Activated CD4-positive, alpha-beta T cell treated with anti-CD3 and anti-CD28 coated beads, Interleukin-2, Interleukin-4, amounts not matched to agents 100 ng/mL and 50 ng/mL, durations not matched to agents 16 hours and 8 hours (primary cell): ENCODE measurements around the gene CHDH.

ENCODE experiments used
- DNase-seq: peaks from one replicate; pipeline ENCODE4 v3.0.0-alpha.2; 2020; ENCODE audit warnings: low spot score

Gene CHDH

DNA sequence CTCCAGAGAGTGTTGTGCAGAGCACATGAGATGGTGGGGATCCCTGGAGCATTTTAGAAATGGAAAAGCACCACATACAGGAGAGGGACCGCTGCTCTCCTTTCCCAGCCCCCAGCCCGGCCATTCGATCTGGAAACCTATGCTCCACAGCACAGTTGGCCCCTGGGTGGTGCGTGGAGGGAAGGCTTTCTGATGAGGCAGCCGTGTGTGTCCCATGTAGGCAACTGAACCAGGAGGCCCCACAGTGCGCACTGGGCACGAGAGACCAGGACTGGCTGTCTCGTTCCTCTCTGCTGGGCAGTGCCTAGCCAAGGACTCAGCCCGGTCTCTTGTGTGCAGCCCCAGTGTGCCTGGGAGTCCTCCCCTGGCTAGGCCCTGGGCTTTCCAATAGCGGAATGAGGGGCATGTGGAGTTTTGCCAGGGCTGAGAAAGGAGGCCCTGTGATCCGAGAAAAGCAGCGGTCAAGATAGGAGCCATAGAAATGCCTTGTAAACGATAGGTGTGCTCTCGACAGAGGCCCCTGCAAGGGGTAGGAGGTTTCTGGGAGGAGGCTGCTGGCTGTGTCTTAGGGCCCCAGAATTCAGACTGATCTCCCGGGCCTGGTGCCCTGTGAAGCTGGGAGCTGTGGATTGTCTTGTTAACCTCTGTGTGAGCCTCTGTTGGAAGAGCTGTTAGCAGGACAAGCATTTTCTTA lies 39.0 kb downstream of the CHDH start:
- no peak for DNase-seq

DNA sequence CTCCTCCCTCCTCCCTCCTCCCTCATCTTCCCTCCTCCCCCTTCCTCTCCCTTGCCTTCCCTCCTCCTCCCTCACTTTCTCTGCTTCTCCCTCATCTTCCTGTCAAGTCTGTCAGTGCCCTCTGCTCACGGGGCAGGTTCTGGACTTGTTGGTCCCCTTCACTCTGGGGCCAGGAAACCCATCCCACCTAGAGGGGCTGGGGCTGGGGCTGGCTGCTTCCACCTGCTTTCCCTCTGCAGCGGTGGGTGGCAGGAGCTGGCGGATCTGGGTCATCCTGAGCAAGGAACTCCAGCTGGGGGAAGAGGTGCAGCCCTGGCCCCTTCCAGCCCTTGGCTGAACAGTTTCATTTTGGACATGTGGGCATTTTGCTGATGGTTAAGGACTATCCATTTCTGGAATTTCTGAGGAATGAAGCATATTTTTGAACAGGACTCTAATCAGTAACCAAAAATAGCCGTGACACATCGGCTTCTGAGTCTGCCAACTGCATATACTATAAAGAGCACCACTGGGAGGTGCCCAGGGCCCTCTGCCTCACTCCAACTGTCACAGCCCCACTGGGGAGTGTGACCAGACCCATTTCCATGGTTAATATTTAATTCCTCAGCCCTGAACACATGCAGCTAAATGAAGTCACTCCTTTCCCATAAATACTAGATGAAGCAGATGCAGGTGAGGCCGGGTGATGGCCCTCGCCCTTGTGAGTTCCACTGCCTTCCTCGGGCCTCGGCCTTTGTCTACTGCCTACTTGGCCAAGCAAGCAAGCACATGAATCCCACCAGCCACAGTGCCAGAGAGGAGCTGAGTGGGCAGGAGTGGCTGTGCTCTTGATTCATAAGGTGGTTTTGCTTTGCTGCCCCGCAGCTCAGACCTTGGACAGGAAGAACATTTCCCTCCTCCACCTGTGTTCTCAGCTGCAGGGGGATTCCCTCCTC lies 39.8 kb downstream of the CHDH start:
- no peak for DNase-seq

DNA sequence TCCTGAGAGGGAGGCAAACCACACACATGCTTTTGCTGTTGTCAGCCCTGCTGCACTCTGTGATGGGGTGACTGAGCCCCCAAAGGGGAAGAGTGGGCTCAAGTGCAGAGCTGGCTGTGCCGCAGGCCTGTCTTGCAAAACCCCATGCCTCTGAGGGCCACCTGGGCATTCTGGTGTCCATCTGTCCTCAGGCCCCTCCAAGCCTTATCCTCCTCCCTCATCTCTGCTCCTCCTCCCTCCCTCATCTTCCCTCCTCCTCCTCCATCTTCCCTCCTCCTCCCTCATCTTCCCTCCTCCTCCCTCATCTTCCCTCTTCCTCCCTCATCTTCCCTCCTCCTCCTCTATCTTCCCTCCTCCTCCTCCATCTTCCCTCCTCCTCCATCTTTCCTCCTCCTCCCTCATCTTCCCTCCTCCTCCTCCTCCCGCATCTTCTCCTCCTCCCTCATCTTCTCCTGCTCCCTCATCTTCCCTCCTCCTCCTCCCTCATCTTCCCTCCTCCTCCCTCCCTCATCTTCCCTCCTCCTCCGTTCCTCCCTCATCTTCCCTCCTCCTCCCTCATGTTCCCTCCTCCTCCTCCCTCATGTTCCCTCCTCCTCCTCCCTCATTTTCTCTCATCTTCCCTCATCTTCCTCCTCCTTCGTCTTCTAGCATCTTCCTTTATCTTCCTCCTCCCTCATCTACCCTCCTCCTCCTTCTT lies 40.6 kb downstream of the CHDH start:
- no peak for DNase-seq

DNA sequence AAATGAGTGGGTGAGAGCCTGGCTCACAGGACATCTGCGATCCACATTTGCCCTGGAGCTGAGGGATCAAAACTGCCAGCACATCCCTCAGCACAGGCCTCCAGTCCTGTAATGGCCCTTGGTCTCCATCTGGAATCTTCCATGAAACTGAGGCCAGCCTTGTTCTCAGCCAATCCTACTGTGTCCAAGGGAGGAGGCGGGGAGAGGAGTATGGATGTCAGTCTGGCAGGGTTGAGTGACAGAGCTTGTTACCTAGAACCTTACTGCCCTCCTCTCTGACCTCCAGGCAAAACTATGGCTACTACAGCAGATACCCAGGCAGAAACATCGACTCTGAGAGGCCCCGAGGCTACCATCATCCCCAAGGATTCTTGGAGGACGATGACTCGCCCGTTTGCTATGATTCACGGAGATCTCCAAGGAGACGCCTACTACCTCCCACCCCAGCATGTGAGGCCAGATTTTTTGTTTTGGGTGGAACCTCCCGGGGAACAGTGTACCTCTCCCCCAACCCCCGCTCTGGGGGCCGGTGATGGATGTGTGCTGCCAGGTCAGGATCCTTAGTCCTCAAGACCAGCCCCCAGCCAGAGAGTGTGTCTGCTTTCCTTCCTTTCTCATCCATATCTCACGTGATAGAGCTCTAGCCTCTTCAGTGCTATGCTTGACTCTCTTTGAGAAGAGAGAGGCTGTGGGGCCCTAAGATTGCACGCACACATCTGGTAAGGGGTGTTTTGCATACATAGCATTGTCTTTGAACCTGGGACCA lies 41.3 kb downstream of the CHDH start:
- DNase-seq = no peak

DNA sequence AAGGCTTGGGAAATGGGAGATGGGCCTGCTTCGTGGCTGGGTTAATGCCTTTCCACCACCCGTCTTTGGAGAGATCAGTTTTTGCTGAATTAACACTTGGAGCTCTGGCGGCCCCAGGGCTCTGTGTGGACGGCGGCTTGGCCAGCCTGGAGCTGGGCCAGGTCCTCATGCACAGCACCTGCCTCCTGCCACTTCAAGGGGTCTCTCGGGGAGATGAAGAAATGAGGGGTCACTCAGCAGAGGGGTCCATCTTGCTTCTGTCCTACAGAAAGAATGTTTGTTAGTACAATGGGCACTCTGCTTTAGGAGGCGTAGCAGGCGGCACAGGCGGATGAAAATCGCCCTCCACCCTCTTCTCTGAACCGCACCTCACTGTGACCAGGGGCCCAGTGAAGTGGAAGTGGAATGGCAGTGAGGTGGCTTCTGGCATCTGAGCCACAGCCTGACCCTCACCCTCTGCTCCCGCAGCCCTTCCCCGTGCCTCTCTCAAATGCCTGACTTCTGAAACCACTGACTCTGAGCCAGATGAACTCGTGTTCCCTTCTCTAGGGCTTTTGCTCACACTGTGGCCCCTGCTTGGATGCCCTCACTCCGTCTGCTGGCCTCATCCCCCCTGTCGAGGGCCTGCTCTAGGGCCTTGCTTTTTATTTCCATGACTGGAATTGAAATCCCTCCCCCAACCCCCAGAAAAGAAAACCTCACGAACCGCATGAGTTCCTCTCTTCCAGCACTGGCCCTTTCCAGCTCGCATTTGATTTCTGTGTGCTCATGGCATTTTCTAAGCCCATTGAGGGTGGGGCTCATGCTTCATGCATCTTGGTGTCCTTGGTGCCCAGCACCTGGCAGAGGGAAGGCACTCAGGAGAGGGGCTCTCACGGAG lies 42.2 kb downstream of the CHDH start:
- no peak for DNase-seq

DNA sequence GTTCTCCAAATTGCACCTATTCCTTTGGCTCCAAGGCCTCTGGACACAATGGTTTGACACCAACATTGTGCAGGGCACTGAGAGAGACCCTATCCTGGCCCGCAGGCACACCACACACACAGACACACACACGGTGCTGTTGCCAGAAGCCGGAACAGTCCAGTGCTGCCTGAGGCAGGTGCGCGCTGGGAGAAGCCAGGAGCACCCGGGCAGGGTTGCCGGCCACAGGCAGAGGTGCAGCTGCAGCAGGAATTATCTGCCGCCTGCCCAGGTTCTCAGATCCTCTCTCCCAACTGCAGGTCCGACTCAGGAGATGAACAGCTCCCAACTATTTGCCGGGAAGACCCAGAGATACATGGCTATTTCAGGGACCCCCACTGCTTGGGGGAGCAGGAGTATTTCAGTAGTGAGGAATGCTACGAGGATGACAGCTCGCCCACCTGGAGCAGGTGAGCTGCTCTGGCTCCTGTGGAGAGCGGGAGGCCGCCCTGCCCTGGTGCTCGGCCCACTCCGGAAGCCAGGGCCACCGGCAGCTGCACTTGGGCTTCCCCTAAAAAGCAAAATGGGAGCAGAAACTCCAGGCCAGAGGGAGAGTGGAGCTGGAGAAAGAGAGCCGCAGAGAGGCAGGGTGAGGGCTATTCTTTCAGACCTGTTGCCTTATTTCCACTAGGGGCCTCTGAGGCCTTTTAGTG lies 42.9 kb downstream of the CHDH start:
- DNase-seq = no peak

DNA sequence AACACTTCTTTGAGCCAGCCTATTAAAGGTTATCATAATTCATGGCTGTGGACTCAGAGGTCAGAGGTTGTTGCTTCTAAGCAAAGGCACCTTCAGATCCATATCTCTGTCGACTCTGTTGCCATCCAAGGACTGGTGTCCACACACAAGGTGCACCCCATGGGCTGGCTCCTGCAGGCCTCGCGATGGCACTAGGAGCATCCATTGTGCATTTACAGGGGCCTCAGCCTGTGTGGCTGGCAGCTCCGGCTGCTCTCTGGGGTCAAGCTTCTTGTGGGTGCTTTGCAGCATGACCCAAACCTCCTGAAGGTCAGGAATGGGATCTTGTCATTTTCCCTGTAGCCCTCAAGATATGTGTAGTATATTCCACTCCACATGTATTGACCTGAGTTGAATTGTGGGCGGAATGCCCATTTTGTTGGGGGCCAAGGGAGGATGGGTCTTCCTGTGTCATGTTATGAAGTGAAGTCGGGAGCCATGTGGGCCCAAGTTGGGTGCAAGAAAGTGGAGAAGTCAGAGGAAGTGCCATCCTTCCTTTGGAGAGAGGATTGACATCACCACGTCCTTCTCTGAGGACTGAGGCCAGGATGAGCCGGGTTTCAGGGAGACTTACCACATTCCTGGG lies 43.9 kb downstream of the CHDH start:
- no peak for DNase-seq

DNA sequence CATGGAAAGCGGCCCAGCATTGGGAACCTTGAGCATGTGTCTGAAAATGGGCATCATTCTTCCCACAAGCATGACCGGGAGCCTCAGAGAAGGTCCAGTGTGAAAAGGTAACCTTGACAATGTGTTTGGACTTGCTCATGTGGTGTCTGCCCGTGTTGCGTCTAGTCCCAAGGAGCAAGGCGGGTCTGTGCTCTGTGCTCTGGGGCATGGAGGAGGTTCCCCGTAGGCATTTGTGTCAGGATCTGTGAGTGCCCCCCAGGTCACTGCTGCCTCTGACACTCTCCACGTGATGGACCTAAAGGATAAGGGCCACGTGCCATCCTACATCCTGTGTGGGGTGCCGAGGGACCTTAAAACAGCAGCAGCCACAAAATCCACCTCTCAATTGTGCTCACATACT lies 44.9 kb downstream of the CHDH start:
- no peak for DNase-seq

DNA sequence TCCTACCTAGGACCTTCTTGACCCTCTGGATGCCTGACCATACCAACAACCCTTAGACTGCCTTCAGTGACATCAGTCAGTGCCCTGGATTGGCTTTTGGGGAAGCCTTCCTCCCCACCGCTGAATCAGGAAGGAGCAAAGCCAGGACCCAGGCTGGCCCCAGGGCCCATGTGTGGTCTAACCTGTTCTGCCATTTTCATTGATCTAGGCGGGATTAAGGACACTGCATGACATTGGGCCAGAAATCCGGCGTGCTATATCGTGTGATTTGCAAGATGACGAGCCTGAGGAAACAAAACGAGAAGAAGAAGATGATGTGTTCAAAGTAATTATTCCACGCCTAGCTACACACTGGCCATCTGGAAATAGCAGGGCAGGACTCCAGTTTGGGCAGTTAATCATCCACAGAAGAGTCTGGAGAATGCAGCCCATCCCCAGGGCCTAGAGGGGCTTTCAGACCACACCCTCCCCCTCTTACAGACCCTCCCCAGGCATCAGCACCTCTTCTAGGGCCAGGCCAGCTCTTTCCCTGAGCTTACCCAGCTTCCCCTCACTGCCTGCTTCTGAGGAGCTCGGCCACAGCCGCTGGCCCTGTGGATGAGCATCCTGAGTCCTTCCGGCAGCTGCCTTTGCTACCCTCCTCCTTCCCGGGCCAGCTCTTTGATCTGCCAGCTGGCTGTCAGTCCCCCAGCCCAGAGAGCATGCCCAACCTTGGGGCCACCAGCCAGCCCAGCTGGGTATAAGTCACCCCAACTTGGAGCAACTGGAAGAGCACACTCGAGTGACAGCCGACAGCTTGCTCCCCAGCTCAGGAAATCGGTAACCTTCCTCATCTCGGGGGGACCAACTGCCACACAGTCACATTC lies 45.9 kb downstream of the CHDH start:
- DNase-seq = no peak

DNA sequence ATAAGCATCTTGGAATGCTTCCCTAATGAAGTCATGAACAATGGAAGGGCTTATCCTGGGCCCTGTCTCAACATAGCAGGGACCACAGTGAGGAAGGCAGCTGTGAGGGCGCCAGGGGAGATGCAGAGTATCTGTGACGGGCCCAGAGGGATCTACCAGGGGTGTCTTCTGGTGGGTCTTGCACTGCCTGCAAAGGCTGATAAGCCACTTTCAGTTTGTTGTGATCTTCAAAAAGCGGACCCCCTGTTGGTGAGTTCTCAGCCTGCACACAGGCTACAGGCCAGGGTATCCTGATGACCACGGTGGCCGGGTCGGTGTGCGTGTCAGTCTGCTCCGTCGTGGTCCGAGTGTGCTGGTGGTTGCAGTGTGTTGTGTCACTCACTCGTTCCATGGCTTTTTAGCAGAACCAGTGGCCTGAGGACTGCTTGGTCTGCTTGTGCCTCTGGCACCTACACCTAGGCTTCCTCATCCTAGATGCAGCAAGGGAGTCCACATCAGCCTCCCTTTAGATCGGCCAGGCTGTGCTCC lies 46.8 kb downstream of the CHDH start:
- DNase-seq = no peak

DNA sequence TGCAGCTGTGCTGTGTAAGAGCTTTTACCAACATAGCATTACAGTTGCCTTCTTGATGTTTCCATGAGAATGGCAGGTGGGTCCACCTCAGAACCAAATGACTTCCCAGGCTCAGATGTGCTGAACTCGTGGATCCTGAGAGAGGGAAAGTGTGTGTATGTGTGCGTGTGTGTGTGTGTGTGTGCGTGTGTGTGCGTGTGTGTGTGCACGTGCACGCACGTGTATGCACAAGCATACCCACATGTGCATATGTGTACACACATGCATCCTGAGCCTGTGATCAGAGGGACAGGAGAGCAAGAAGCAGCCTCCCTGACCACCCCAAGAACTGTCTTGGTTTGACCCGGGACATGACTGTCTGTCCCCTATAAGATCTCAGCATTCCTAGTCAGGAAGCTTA lies 48.1 kb downstream of the CHDH start:
- no peak for DNase-seq

DNA sequence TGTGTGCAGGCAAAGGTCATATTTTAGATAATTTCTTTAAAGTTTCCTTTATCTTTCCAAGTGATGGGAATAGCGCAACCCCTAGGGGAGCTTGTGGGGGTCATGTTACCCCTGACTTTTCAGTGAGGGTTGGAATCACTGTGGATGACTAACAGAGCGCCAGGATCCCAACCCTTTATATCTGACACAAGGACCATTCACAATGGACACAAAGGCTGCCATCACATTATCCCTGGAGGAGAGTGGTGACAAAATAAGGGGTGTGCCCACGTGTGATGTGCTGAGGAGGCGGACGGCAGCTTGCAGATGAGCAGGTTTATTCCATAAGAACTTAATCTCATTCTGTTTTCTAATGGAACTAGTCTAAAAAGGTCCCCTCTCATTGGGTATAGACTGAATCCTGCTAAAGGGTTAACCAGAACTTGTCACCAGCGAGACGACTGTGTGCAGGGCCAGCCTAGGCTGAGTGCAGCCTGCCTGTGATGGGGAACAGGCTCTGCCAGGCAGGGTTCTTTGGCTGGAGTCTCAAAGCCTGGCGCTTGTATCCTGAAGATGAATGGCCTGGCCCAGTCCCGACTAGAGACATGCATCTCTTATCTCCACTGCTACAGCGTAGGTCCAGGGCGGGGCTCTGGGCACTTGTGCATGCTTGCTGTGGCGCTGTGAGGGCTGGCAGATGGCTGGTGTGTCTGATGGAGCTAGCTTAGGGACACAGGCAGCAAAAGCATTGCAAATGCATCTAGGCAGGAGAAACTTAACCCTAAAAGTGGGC lies 50.2 kb downstream of the CHDH start:
- no peak for DNase-seq

DNA sequence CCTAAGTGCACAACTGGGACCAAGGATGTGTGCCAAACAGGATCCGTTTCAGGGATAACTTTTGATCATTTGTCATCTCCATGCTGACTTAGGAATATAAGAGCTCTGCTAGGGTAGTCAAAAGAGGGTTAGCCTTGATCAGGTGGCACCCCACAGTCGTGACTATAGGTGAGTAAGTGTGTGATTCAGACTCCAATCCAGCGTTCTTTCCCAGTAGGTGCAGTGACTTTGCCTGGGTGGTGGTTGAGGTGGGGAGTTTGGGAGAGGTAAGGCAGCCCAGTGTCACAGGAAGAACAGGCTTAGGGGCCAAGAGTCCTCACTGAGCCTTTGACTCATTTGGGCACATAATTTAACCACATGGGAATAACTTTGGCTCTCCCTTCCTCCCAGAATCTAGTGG lies 51.0 kb downstream of the CHDH start:
- no peak for DNase-seq

DNA sequence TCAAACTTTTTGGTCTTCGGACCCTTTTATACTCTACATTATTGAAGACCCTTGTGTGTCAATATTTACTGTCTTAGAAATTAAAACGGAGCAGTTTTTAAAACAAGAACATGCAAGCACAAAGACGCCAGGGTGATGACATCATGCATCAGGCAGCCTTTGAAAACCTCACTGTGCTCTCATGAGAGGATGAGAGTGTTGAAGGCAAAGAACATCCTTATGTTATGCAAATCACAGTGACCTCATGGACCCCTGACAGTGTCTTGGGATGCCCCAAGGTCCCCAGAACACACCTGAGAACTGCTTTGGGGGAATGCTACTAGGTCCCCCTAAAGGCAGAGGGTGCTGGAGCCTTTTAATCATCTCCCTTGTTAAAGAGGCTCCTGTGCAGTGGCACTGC lies 51.6 kb downstream of the CHDH start:
- DNase-seq = no peak

DNA sequence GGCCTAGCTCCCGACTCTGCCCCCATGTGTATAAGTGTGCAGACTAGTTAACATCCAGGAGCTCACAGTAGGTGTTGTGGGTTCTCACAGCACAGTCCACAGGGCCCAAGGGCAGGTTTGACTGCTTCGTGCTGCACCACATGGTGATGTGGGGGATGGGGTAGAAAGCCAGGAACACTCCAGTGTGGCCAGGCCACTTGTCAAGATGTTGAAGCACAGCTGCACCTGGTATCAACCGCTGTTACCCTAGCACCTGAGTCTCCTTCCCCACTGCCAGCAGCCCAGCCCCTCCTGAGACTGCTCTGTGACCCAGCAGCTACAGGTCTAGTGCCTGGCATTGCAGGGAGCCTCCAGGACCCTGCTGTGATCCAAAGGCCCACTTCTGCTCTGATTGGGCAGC lies 53.4 kb downstream of the CHDH start:
- DNase-seq = no peak

DNA sequence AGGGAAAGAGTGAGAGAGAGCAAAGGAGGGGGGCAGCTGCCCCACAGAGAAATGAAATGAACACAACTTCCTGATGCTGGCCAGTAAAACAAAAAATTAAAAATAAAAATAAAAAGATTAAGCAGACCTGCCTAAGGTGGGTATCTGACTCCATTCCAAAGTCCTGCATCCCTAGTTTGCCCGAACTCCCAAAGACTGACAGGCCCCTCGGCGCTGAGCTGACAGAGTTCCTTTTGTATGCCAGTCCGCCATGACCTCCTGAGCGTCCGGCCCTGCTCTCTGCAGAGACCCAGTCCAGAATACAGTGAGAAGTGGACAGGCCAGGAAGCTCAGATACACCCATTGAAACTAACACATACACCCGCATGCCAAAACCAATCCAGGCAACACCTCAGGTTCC lies 54.9 kb downstream of the CHDH start:
- no peak for DNase-seq

DNA sequence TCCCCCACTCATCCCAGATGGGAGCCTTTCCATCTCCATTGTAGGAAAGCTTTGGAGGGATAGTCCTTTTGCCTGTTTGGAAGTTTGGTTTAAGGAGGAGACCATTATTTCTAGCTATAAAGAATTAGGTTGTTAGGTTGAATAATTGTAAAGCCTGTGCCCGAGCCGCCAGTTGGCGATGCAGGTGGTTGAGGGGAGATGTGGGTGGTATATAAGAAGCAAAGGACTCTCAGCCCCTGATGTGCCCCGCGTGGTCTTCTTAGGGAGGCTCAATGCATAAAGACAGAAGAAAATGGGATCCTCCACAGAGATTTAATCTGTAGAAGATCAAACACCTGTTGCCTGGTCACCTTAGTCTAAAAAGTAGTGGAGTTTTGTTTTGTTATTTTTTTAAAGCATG lies 55.7 kb downstream of the CHDH start:
- no peak for DNase-seq

DNA sequence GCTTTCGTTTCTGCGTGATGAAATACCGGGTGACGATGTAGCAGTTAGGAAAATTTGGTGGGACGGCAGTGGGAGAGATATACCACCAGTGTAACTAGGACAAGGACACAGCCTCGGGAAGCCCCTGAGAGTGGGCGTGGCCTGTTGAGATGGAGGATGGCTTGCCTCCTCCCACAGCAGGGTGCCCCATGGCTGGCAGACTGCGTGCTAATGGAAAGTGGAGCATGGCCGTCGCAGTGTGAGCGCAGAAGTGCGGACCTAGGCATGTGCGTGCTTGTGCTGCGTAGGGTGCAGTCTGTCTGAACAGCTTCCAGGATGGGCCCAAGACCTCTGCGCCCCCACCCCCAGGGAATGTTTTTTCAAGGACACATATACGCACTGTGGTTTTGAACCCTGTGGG lies 56.8 kb downstream of the CHDH start:
- DNase-seq = no peak
